IMR-90 (cell line): ENCODE data around the gene ATP5PD. TPM values are rescaled to one million over a fixed set of nuclear protein-coding genes. Genes with fewer than 3 reads are reported as not detected.

Experiments used
- ATAC-seq: fragments of 200-7000 bp; cut with Tn5 transposase; 2 replicates; pipeline ENCODE4 v1.9.1; 2020; ENCODE audit warnings: low read depth, mild to moderate bottlenecking, moderate library complexity
- BruUV-seq: library from RNA; stranded (reverse); fragments of 400-500 nt; replicated peaks from 2 replicates; lab custom pipeline; 2021; lab: Mats Ljungman, UMichigan
- CTCF ChIA-PET: fragments of 300-600 bp; formaldehyde crosslinking; extraction: SDS; loops from one replicate; lab custom pipeline; 2021; ENCODE audit warnings: antibody characterized with exemption; lab: Yijun Ruan, JAX
- POLR2A ChIA-PET: fragments of 300-600 bp; sonication (Branson Sonifier 250); formaldehyde crosslinking; loops from one replicate; lab custom pipeline; 2022; ENCODE audit warnings: antibody characterized with exemption; ENCODE audit not compliant: unreplicated experiment; lab: Charles Lee
- DNase-seq: peaks from one replicate; pipeline ENCODE4 v3.0.0; 2013
- H2AFZ ChIP-seq: replicated peaks from 2 replicates; pipeline ENCODE3; 2013; ENCODE audit warnings: low read length, mild to moderate bottlenecking; ENCODE audit not compliant: poor library complexity
- H2AK5ac ChIP-seq: 2 replicates; pipeline ENCODE4 v1.6.1; 2013; ENCODE audit warnings: low read depth, low read length, inconsistent platforms
- H2AK9ac ChIP-seq: replicated peaks from 2 replicates; pipeline ENCODE3; 2013; ENCODE audit warnings: mild to moderate bottlenecking, low read depth, low read length, moderate library complexity; ENCODE audit not compliant: poor library complexity
- H2BK120ac ChIP-seq: 2 replicates; pipeline ENCODE4 v1.6.1; 2013; ENCODE audit warnings: low read depth, low read length, inconsistent platforms
- H2BK15ac ChIP-seq: 3 replicates; pipeline ENCODE4 v1.6.1; 2013; ENCODE audit warnings: low read depth, low read length, inconsistent platforms
- H2BK20ac ChIP-seq: 2 replicates; pipeline ENCODE4 v1.6.1; 2013; ENCODE audit warnings: low read depth, mild to moderate bottlenecking, inconsistent platforms, low read length, moderate library complexity
- H2BK5ac ChIP-seq: 2 replicates; pipeline ENCODE4 v1.6.1; 2013; ENCODE audit warnings: mild to moderate bottlenecking, low read depth, low read length, inconsistent platforms; ENCODE audit not compliant: poor library complexity, severe bottlenecking
- H3K14ac ChIP-seq: replicated peaks from 2 replicates; pipeline ENCODE4 v1.6.1; 2013; ENCODE audit warnings: low read depth, low read length, inconsistent platforms
- H3K18ac ChIP-seq: 2 replicates; pipeline ENCODE4 v1.6.1; 2013; ENCODE audit warnings: low read depth, low read length, control low read depth
- H3K23ac ChIP-seq: 2 replicates; pipeline ENCODE4 v1.6.1; 2013; ENCODE audit warnings: low read depth, low read length, inconsistent platforms
- H3K27ac ChIP-seq: 2 replicates; pipeline ENCODE4 v1.5.1; 2013; ENCODE audit warnings: mild to moderate bottlenecking, control low read depth, low read length; ENCODE audit not compliant: insufficient read depth
- H3K27me3 ChIP-seq: 2 replicates; pipeline ENCODE4 v1.6.1; 2013; ENCODE audit warnings: low read length; ENCODE audit not compliant: control insufficient read depth, insufficient read depth
- H3K36me3 ChIP-seq: 2 replicates; pipeline ENCODE4 v1.6.1; 2013; ENCODE audit warnings: low read length, mixed read lengths; ENCODE audit not compliant: control insufficient read depth, insufficient read depth
- H3K4ac ChIP-seq: 2 replicates; pipeline ENCODE4 v1.6.1; 2013; ENCODE audit warnings: low read depth, low read length, inconsistent platforms
- H3K4me1 ChIP-seq: 2 replicates; pipeline ENCODE4 v1.6.1; 2013; ENCODE audit warnings: low read length, mixed read lengths; ENCODE audit not compliant: control insufficient read depth, insufficient read depth
- H3K4me2 ChIP-seq: 2 replicates; pipeline ENCODE4 v1.6.1; 2013; ENCODE audit warnings: low read depth, mild to moderate bottlenecking, control low read depth, low read length, moderate library complexity
- H3K4me3 ChIP-seq: 2 replicates; pipeline ENCODE4 v1.5.1; 2013; ENCODE audit warnings: low read depth, mild to moderate bottlenecking, control low read depth, low read length, moderate library complexity; ENCODE audit not compliant: insufficient read depth
- H3K56ac ChIP-seq: 2 replicates; pipeline ENCODE4 v1.6.1; 2013; ENCODE audit warnings: low read length, inconsistent platforms; ENCODE audit not compliant: insufficient read depth; ENCODE audit errors: extremely low read depth
- H3K79me1 ChIP-seq, 2 experiments: 2 replicates each; pipeline ENCODE4 v1.6.1; 2013; ENCODE audit warnings: low read length in 2 of 2, inconsistent platforms in 1 of 2, low read depth in 1 of 2
- H3K9ac ChIP-seq: 2 replicates; pipeline ENCODE4 v1.6.1; 2013; ENCODE audit warnings: low read depth, low read length, control low read depth
- H3K9me1 ChIP-seq: 2 replicates; pipeline ENCODE4 v1.6.1; 2013; ENCODE audit warnings: low read length, inconsistent platforms; ENCODE audit not compliant: insufficient read depth
- H3K9me3 ChIP-seq: 2 replicates; pipeline ENCODE4 v1.6.1; 2013; ENCODE audit warnings: low read length; ENCODE audit not compliant: control insufficient read depth, insufficient read depth
- H4K20me1 ChIP-seq: 2 replicates; pipeline ENCODE4 v1.6.1; 2013; ENCODE audit warnings: low read length, inconsistent platforms; ENCODE audit not compliant: insufficient read depth
- H4K5ac ChIP-seq: 2 replicates; pipeline ENCODE4 v1.6.1; 2013; ENCODE audit warnings: mild to moderate bottlenecking, low read depth, low read length, control low read depth
- H4K8ac ChIP-seq, 2 experiments: 2 replicates each; pipeline ENCODE4 v1.6.1; 2013; ENCODE audit warnings: low read depth in 2 of 2, low read length in 2 of 2, control low read depth in 1 of 2, inconsistent platforms in 1 of 2
- H4K91ac ChIP-seq: 2 replicates; pipeline ENCODE4 v1.6.1; 2013; ENCODE audit warnings: low read depth, low read length, inconsistent platforms; ENCODE audit not compliant: insufficient read depth
- POLR2A ChIP-seq: IDR thresholded peaks from 2 replicates; pipeline ENCODE4 v1.6.1; 2012; ENCODE audit warnings: mild to moderate bottlenecking, low read depth, low read length
- USF2 ChIP-seq: fragments of 150-350 bp; IDR thresholded peaks from 2 replicates; pipeline ENCODE4 v1.6.1; 2017; ENCODE audit warnings: mild to moderate bottlenecking, antibody characterized with exemption, low read length, low read depth
- WGBS, 2 experiments: methylation state at CpG; one replicate each; pipeline versions ENCODE4 v1.1.5 to v1.1.7; 2013; ENCODE audit warnings: missing lambda C conversion rate in 2 of 2; ENCODE audit not compliant: insufficient read length in 1 of 2; ENCODE audit errors: extremely low coverage in 2 of 2; 5-methylcytosine and 5-hydroxymethylcytosine counted together
- dilution Hi-C: fragments of 300-500 bp; cut with HindIII; formaldehyde crosslinking; loops from one replicate; pipeline ENCODE4 v1.14.3; 2018; ENCODE audit warnings: low sequenced_read_pairs; ENCODE audit not compliant: unreplicated experiment
- in situ Hi-C: fragments of 300-500 bp; cut with MboI; formaldehyde crosslinking; loops from 3 replicates; pipeline ENCODE4 v1.14.3; 2019; ENCODE audit warnings: low sequenced_read_pairs, inconsistent platforms, mixed read lengths
- intact Hi-C: fragments of 100-400 bp; cut with micrococcal nuclease; formaldehyde crosslinking; loops from 2 replicates; pipeline ENCODE4 v1.10.0; 2022
- polyA plus RNA-seq, 3 experiments: library from polyadenylated mRNA; depleted of rRNA; stranded (reverse); fragments of >200 nt; gene quantifications; 2 replicates each; pipeline ENCODE4 v1.2.3, GENCODE V29; 2012; ENCODE audit warnings: low replicate concordance in 1 of 3
- total RNA-seq: library from RNA; depleted of rRNA; stranded (reverse); fragments of >200 nt; gene quantifications from 2 replicates; pipeline ENCODE4 v1.2.3, GENCODE V29; 2012

Gene ATP5PD
- total and polyA plus RNA-seq, 2 of the 4 experiments (the other 2 are of a cell fraction) = 373 to 425 TPM

DNA sequence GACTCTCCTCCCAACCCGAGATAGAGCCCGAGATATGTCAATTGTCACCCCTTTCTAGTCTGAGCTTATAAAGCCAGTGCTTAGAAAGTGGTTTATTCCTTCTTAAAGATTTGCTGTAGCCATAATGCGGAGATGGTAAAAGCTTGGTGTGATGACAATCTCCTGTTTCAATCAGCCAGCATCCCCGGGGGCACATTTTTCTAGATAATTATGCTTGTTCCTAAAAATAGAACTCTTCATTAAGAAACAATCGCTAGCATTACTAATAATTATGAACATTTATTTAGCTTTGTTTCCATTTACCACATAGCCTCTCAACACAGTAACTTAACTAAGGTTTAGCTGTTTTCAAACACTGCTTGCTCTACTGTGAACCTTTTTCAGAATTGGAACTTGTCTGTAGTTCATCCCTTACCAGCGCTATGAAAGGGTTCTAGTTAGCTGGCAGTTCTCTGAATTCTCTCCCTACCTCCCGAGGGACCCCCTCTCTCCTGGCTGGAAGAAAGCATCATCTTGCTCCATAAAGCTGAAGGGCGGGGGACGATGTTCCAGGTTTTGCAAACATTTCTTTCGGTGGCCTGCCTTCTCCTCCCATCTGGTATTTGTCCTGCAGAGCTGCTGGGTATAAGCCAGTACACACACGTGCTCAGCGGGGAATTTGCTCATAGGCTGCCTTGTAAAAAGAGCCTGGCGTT is 35.2 kb downstream of the ATP5PD start:
- H3K27ac ChIP-seq = peak overlapping the region; percentile 31
- 100% methylated on average over 1 of the region's 13 CpGs; no CpG with 5 or more reads in 1 of the 2 experiments for WGBS, 2 experiments
- intact Hi-C loops = loop anchor here (1.0 to 2.0 kb wide), 3 partner anchors 22 to 50 kb away; no protein-coding TSS in a partner anchor
- H2AK9ac ChIP-seq = peak overlapping the region; percentile 89
- H3K4me2 ChIP-seq = peak overlapping the region; percentile 78
- no peak overlapping the region for H3K18ac ChIP-seq
- peaks cover 6% of the 10 kb centered on the region for H3K4me1 ChIP-seq
- peak overlapping the region; percentile 80 for H3K4ac ChIP-seq
- 0 out of 2 replicates have a peak, but pooled peaks cover 4% of the 10 kb centered on the region for H3K9me1 ChIP-seq
- H3K36me3 ChIP-seq = peaks cover 1% of the 10 kb centered on the region; the same call in 1 of the 2 replicates
- TF ChIP-seq USF2 (peak; percentile 84), POLR2A (no peak)
- peak overlapping the region; percentile 47; the same call in 1 of the 2 replicates for H3K14ac ChIP-seq
- 0 out of 2 replicates have a peak overlapping the region, but pooled peaks have one; percentile 30 for H2AK5ac ChIP-seq
- no peaks in the 10 kb centered on the region for H3K9me3 ChIP-seq
- peaks cover 13 to 26% of the 10 kb centered on the region in 2 experiments for H3K79me1 ChIP-seq
- DNase-seq (peak; percentile 59), ATAC-seq (peak; percentile 22)
- no peak overlapping the region for H2BK20ac ChIP-seq
- peak overlapping the region; percentile 83 for H4K5ac ChIP-seq
- no peak overlapping the region for H2BK15ac ChIP-seq
- H2BK120ac ChIP-seq = no peak overlapping the region
- peak overlapping the region; percentile 95 for H4K8ac ChIP-seq
- in situ Hi-C loops = no loop called here
- H4K20me1 ChIP-seq = no peaks in the 10 kb centered on the region
- H4K91ac ChIP-seq = 0 out of 2 replicates have a peak overlapping the region, but pooled peaks have one; percentile 30
- no peak overlapping the region for H3K23ac ChIP-seq
- BruUV-seq = no TSS peak
- peak overlapping the region; percentile 38; the same call in 1 of the 2 replicates for H3K9ac ChIP-seq
- no peak overlapping the region for H3K4me3 ChIP-seq
- H3K56ac ChIP-seq = peak overlapping the region; percentile 90; the same call in 1 of the 2 replicates
- ChIA-PET POLR2A (interaction anchor here (2.1 to 2.2 kb wide), 2 partner anchors 23 to 24 kb away, joined by 7 to 8 read pairs; partner anchors contain the start of gene CDR2L), CTCF (interaction anchor here (1.2 to 2.4 kb wide), 5 partner anchors 23 to 50 kb away, joined by 3 to 8 read pairs (median 3); partner anchors contain the start of gene CDR2L)
- dilution Hi-C loops = no loop called here
- H2AFZ ChIP-seq = peak overlapping the region; percentile 96
- H3K27me3 ChIP-seq = no peaks in the 10 kb centered on the region
- H2BK5ac ChIP-seq = no peak overlapping the region
